HG02610 (cell line): ENCODE data around the gene WASL.
"Not testable (repeated sequence)": the region's sequence is repeated elsewhere in the genome, so short reads cannot be mapped to it uniquely, and the experiment has no call there.

ENCODE experiments used
- ATAC-seq: cut with Tn5 transposase; IDR thresholded peaks from one replicate; pipeline ENCODE4 v1.9.1; 2021; ENCODE audit warnings: mild to moderate bottlenecking, moderate library complexity; ENCODE audit not compliant: unreplicated experiment

The WASL gene

DNA sequence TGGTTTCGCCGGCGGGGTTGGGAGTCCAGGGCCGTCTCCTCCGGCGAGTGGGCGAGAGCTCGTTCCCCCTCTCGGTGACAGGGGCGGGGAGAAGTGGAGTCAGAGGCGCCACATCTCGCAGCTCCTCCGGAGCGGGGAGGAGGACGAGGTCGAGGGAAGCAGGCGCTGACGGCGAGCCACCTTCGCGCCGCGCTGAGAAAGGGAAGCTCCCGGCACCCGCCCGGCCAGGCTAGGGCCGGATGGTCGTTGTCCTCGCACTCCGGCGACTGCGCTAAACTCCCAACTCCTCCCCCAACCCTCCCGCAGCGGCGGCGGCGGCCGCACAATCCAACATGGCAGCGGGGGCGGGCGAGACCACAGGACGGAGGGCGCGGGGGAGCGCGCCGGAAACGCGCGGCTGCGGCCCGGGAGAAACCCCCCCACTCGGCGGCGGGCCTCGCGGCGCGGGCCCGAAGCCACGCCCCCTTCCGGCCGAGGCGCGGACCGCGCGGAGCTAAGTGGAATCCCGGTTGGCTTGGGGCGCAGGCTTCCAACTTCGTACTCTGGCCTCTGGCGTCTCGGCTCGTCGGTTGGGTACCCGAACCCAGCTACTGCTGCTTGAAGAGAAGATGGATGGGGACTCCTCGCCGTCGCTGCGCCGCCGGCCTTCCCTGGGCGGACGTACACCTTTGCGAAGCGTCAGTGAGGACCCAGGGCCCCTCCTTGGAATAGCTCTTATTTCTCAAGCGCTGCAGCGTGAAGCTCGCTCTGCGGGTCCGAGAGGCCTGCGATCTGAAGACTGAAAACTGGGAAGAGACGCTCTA is at the start of gene WASL:
Gene WASL, minus strand, starts transcription at position 270 of the 803 bp plus-strand sequence. Its CDS starts 269 bp downstream, at position 1.
- peak; percentile 78 for ATAC-seq

DNA sequence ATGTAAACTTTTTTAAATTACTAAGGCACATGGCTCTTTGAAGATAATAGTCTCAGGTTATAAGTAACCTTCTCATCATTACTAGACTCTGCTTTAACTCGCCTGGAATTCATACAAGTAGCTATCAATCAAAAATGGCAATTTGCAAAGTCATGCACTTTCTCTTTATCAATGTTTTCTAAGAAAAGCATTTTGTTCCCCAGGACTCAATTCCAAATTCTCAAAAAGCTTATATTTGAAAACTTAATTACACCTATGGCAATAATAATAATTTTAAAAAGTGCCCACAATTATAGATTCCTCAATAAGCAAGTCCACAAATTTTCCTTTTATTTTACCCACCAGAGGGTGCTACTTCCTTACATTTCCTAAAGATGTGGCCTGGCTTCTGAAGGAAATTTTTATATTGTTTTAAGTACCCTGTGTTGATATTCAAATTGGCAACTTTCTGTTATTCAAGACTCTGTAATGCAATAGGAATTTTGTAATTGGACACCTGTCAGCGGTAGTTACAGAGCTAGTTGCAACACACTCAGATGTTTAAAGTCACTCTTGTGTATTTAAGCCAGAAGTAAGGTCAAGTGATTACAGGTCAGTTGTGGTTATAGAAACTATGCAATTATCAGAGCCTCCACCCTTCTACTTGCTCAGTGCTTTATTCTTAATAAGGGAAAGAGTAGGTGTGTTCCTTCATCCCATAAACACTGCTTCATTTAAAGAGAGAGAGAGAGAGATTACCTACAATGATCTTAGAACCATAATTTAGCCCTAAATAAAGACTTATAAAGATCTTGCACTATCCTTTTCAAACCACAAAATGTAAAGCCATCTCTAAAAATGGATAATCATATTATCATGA is 49.1 kb upstream of the WASL start:
- no peak for ATAC-seq

- no peak for ATAC-seq
Measured at GRCh38 chr7:123796568-123796967, 47.8 kb upstream of the WASL start.

DNA sequence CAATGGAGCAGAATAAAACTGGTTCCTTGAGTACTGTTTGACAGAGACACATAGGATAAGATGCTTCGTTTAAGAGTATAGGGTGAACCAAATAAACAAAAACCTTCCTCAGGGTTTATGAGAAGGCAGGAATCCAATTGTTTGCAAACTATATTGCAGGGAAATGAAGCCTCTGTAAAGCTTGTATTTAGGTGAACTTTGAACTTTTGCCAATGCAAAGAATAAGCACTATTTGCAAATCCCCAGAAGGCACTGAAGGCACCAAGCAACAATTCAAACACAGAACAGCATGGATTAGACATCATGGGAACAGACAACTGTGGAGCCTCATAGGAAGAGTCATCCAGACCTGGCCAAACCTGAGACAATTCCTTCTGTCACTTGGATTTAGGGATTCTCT is 47.1 kb upstream of the WASL start:
- no peak for ATAC-seq

DNA sequence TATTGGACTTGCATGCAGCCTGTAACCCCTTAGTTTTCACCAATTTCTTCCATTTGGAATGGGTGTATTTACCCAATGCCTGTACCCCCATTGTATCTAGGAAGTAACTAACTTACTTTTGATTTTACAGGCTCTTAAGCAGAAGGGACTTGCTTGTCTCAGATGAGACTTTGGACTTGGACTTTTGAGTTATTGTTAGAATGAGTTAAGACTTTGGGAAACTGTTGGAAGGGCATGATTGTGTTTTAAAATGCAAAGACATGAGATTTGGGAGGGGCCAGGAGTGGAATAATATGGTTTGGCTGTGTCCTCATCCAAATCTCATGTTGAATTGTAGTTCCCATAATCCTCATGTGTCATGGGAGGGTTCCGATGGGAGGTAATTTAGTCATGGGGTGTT is 46.3 kb upstream of the WASL start:
- not testable (repeated sequence) for ATAC-seq

- peak; percentile 87 for ATAC-seq
Measured at GRCh38 chr7:123792547-123792946, 43.7 kb upstream of the WASL start.

DNA sequence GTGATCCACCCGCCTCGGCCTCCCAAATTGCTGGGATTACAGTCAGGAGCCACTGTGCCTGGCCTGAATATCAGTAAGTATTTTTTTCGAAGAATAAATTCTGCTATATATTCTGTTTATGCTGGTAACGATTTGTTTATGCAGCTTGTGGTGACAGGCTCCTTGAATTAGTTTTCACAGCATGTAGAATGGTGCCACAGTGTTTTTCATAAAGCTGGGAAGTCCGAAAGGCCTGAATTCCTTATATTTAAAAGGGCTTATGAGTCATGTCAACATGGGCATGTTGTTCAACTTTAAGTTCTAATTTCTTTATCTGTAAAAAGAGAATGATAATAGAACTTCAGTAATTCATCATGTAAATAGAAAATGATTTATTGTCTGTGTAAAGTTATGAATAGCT is 42.2 kb upstream of the WASL start:
- ATAC-seq, result no peak

GRCh38 chr7:123789817-123790216 is 41.0 kb upstream of the WASL start:
- ATAC-seq, result no peak

GRCh38 chr7:123789206-123789784 is 40.5 kb upstream of the WASL start:
- ATAC-seq, result no peak

DNA sequence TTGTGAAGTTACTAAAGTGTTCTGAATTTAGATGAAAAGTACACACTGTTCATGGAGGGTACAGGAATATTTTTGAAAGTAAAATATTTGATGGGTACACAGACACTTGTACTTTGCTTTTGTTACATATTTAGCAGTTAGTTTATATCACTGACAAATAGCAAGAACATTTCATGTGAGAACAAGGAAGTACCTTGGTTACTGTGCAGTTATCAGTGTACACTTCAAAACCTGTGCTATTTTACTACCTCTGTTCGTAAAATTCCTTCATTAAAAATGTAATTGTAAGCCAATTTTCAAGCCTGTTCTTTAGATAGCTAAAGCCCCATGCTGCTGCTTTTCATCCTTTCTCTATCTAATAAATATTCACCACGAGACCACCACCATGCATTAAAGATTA is 39.8 kb upstream of the WASL start:
- ATAC-seq, result no peak

DNA sequence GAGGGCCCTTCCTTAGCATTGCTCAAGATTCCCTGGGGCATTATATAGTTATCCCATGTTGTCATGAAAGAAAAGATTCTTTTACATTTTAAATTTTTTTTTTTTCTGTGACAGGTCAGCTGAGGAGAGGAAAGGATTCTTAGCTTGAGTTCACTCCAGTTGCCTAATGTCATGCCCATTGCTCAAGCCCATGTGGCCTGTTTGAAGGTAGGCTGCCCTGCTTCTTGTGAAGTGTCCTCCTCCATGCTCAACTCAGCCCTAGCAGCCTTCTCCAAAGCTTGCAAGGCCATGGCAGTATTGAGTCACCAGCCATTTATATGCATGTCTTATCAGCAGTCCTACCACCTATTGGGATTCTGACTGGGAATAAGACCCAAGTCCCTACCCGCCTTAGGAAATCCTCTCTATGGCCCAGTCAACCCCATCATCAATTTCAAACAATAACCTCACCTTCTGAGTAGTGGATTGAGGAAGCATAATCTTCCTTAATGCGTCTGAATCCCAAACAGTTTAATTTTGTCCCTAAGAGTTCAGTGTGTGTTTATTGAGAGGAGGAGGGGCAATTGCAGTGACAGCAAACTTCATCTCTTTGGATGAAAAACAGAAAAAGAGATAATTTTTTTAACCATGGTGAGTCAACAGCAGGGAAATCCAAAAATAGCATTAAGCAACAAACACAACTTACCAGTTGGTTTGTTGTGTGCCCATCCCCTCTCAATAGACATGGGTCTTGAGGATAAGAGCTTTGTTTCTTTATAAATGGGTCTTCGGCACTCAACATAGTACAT is 38.6 kb upstream of the WASL start:
- no peak for ATAC-seq

DNA sequence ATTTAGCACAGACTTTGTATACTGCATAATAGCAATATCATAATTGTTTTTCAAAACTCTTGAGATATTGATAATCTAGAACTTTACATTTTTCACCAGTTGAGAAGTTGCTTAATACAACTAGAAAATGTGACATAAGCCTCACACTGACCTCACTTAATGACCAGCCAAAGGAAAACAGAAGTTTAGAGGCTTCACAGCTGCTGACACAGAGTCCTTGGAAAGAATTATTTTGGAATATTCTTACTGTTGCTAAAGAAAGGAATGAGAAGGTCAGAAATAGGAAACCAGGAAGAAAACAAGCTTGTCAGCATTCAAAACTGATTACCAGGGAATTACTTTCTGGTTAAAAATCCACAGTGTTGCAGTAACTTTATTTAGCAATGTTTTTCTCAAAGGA is 35.5 kb upstream of the WASL start:
- ATAC-seq, result no peak

GRCh38 chr7:123783820-123784219 is 35.0 kb upstream of the WASL start:
- ATAC-seq, result no peak

- ATAC-seq, result no peak
Measured at GRCh38 chr7:123782071-123782798, 33.4 kb upstream of the WASL start.

GRCh38 chr7:123780472-123780871 is 31.7 kb upstream of the WASL start:
- not testable (repeated sequence) for ATAC-seq

- no peak for ATAC-seq
Measured at GRCh38 chr7:123774496-123774895, 25.7 kb upstream of the WASL start.

DNA sequence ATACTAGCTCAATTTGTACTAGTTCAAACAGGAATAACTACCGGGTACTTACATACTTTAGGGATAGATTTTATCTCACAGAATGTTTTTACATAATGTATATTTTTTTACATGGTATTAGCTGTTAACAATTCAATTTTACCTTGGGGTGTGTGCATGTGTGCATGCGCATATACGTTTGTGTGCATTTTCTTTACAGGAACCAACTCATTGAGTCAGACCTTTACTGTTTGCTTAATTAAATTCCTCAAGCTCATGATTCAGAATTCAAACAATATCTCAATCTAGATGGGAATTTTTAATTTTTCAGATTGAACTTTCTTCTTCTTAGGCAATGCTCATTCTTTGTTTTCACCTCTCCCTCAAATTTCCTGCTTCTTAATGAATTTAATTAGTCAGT is 24.7 kb upstream of the WASL start:
- no peak for ATAC-seq

DNA sequence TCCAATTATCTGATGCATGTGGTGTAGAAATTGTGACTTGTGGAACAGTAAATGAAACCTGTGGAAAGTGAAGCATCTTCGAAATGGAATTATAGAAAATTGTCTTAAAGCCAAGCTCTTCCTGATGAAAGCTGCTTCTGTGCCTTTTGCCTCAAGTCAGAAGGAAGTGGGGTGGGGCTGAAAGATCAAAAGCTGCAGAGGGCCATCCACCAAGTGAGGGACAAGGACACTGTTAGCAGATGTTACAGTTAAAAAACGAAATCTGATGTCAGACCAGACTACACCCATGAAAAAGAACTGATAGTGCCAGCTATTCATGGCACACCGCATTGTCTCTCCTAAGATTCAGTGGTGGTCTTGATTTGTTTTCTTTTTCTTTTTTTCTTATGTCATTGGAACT is 23.8 kb upstream of the WASL start:
- ATAC-seq, result no peak

DNA sequence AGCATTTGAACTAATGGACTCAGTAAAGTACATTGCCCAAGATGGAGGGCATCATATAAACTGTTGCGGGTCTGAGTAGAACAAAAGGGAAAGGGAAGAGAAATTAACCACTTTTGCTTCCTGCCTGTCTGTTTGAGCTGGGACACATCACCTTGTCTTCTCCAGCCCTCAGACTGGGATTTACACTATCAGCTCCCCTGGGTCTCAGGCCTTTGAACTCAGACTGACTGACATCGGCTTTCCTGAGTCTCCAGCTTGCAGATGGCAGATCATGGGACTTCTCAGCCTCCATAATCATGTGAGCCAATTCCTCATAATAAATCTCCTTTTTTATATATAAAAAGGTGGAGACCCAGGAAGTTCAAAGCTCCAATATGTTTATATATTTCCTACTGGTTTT is 23.0 kb upstream of the WASL start:
- no peak for ATAC-seq

GRCh38 chr7:123771256-123771655 is 22.5 kb upstream of the WASL start:
- ATAC-seq, result no peak
